HG02588 (cell line): Measurements from ENCODE around the gene TRAF3.

Experiments used
- ATAC-seq: cut with Tn5 transposase; IDR thresholded peaks from one replicate; pipeline ENCODE4 v1.9.1; 2021; ENCODE audit warnings: mild to moderate bottlenecking, moderate library complexity; ENCODE audit not compliant: unreplicated experiment

Gene TRAF3

GRCh38 chr14:102905116-102906108 is 128.2 kb downstream of the TRAF3 start:
- no peak for ATAC-seq

- no peak for ATAC-seq
These were observed 129.5 kb downstream of the TRAF3 start for GRCh38 chr14:102906616-102907302.

GRCh38 chr14:102907303-102907844 is 130.1 kb downstream of the TRAF3 start:
- ATAC-seq: no peak

GRCh38 chr14:102907980-102908730 is 130.9 kb downstream of the TRAF3 start:
- no peak for ATAC-seq

GRCh38 chr14:102908766-102909455 is 131.7 kb downstream of the TRAF3 start:
- ATAC-seq: no peak

GRCh38 chr14:102909462-102909861 is 132.2 kb downstream of the TRAF3 start:
- no peak for ATAC-seq

- no peak for ATAC-seq
These were observed 132.7 kb downstream of the TRAF3 start for GRCh38 chr14:102909911-102910310.

GRCh38 chr14:102910442-102910841 is 133.2 kb downstream of the TRAF3 start:
- ATAC-seq: no peak

GRCh38 chr14:102911541-102911951 is 134.3 kb downstream of the TRAF3 start:
- no peak for ATAC-seq

- no peak for ATAC-seq
These were observed 134.9 kb downstream of the TRAF3 start for GRCh38 chr14:102911991-102912761.

GRCh38 chr14:102913341-102914211 is 136.3 kb downstream of the TRAF3 start:
- ATAC-seq: no peak

GRCh38 chr14:102914474-102915291 is 137.4 kb downstream of the TRAF3 start:
- no peak for ATAC-seq

GRCh38 chr14:102915292-102916110 is 138.3 kb downstream of the TRAF3 start:
- ATAC-seq: no peak

GRCh38 chr14:102916347-102917055 is 139.3 kb downstream of the TRAF3 start:
- ATAC-seq: no peak

GRCh38 chr14:102917056-102917385 is 139.8 kb downstream of the TRAF3 start:
- no peak for ATAC-seq

GRCh38 chr14:102917469-102918211 is 140.4 kb downstream of the TRAF3 start:
- ATAC-seq: no peak
